Gastroesophageal sphincter (tissue), 3 donors: ENCODE results near the gene SDK2.

Experiments used
- CTCF ChIP-seq, 4 experiments: fragments of 200-600 bp in 2 of 4; fragments of 450-650 bp in 2 of 4; sonication (generic) in 1 of 4; IDR thresholded peaks; one replicate each; pipeline ENCODE4 v1.5.1; 2017 to 2019; ENCODE audit warnings: antibody characterized with exemption in 4 of 4, mild to moderate bottlenecking in 2 of 4, moderate library complexity in 2 of 4
- EP300 ChIP-seq: sonication (generic); formaldehyde crosslinking; IDR thresholded peaks from one replicate; pipeline ENCODE4 v1.6.1; 2017; ENCODE audit warnings: antibody characterized with exemption, mild to moderate bottlenecking
- POLR2A ChIP-seq, 2 donors: fragments of 450-650 bp; IDR thresholded peaks; one replicate each; pipeline ENCODE4 v1.6.1; 2017; ENCODE audit warnings: antibody characterized with exemption in 2 of 2, mild to moderate bottlenecking in 2 of 2, moderate library complexity in 1 of 2
- POLR2AphosphoS5 ChIP-seq: sonication (generic); formaldehyde crosslinking; IDR thresholded peaks from one replicate; pipeline ENCODE4 v1.6.1; 2017; ENCODE audit warnings: antibody characterized with exemption

- no peak for TF ChIP-seq POLR2AphosphoS5
- no peak for TF ChIP-seq CTCF (IDR thresholded peaks at IDR 0.05)
- TF ChIP-seq EP300 = no peak
- no peak for TF ChIP-seq POLR2A (IDR thresholded peaks at IDR 0.05)
Measured at GRCh38 chr17:73379826-73380225, 264.4 kb downstream of the SDK2 start.
